GM21447 (cell line): Measurements from ENCODE around the gene CFAP45.

Source experiments
- ATAC-seq: cut with Tn5 transposase; IDR thresholded peaks from one replicate; pipeline ENCODE4 v1.9.1; 2021; ENCODE audit not compliant: unreplicated experiment

The CFAP45 gene

DNA sequence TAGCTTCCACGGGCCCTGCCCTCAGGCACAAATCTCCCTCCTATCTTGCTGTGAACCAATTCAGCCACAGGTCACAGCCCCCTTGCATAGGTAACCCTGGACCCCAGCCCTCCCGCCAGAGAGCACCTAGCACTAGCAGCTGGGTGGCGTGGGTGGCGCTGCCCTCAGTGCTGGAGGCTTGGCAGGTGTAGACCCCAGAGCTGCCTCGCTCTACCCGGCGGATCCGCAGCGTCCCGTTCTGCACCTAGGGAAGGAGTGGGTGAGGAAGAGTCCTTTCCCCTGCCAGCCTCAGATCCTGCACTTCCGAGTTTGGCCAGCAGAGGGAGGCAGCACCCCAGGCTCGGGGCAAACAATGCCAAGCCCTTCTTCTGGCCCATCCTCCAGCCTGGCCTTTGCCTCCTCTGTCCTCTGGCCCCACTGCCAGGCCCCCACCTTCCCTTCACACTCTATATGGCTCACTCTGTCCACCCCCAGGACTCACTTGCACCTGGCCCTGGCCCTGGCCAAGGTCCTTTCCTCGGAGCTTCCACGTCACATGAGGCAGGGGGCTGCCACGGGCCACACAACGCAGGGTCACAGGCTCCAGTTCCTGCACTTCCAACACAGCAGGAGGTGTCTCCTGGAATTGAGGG lies 36.4 kb upstream of the CFAP45 start:
- no peak for ATAC-seq

DNA sequence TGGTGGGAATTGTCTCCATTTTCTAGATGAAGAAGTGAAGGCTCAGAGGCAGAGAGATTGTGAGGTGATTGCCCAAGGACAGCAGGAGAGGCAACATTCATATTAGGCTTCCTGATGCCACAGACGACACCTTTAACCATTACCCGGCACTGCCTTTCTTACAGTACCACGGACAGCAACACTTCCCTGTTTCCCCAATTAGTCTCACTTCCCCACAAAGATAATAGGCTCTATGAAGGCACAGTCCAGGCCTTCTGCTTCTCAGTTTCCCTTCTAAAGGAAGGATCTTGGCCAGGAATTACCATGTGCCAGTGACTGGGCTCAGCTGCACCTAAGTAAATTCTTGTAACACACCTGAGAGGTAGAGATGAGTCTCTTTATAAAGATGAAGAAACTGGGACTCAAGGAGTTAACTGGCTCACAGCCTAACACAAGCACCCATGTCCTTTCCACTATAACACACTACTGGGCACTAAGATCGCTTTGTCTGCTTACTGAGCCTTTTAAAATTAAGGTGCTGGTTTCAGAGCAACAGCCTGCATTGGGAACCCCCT lies 35.8 kb upstream of the CFAP45 start:
- ATAC-seq = no peak

GRCh38 chr1:159935305-159935704 lies 35.3 kb upstream of the CFAP45 start:
- ATAC-seq = no peak

DNA sequence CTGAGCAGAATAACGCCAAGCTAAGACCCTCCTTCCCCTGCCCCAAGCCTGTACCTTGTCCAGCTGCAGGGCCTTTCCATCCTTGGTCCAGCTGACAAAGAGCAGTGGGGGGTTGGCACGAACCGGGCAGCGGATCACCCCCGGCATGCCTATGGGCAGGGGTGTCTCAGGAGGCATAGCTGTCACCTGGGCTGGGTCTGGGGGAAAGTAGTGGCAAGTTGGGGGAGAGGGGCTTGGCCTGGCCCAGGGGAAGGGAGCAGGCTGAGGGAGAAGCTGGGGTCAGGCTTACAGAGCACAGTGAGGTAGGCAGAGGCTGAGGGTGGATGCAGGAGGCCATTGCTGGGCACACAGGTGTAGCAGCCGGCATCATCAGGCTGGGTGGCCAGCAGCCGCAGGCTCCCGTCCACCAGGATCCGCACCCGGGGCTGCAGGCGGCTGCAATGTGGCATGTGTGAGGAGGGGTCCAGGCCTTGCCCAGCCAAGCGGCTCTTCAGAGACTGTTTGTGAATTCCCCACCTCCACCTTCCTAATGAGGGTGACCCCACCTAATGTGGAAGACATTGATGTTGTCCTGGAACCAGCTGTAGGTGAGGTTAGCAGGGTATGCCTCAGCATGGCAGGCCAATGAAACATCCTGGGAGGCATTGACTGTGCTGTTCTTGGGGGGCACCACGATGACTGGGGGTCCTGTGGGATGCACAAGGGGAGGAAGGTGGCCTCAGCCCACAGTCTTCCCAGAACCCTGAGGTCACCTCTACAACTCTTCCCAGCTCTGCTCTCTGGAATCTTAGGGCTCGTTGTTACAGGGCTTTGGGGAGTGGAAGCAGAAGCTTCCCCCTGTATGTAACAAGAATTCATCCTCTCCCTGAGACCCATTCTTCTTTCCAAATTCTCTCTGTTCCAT lies 34.4 kb upstream of the CFAP45 start:
- ATAC-seq = no peak

GRCh38 chr1:159933347-159933746 lies 33.4 kb upstream of the CFAP45 start:
- ATAC-seq = no peak

DNA sequence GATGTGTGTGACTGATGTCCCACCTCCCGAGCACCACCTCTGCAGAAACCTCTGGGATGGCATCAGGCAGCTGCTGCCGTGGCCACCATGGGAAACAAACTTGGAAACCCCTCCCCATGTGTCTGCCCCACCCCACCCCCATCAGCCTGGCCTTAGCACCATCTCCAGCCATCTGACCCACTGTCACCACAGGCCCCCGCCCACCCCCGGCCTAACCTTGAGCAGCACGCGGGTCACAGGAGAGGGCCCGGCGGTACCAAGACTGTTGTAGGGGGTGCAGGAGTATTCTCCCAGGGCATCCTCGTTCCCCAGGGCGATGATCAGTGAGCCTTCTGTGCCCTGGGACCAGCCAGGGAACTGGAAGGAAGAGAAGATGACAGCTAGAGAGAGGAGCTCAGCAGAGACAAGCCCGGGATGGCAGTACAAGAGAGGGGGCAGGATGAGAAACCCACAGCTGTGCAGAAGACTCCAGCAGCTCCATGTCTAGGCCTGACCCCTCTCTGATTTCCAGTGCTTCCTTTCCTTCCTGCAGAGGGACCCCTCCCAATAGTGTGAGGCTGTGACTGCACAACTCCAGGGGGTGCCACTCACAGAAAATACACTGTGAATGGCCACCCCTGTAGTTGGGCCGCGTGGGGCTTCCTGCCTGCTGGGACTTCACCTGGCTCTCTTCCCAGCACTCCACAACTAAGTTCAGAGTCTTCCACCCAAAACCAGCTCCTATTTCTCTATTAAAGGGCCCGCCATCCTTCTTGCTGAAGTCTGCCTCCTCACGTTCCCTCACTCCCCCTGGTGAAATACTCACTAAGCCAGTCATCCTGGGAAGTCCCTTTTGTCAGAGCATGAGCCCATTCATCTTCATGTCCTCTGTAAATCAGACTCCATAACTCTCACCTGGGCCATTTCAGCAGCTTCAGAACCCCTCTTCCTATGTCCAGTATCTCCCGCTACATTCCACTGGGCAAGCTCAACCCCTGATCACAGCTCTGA lies 32.6 kb upstream of the CFAP45 start:
- ATAC-seq = no peak

DNA sequence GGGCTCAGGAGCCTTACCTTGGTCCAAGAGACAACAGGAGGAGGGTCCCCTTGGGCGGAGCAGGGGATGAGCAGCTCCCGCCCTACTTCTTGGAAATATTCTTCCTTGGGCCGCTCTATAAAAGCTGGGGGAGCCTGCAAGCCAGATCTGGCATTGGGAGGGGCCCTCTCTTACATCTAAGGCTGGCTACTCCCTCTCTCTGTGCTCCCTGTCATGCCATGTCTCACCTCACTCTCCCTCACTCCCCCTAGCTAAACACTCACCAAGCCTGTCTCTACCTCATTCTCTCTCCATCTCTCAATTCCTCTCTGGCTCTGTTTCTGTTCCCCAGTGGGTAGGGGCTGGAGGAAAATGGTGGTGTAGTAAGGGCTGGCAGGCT lies 31.8 kb upstream of the CFAP45 start:
- ATAC-seq = no peak

- ATAC-seq = no peak
These were observed 31.3 kb upstream of the CFAP45 start for GRCh38 chr1:159931101-159931794.

DNA sequence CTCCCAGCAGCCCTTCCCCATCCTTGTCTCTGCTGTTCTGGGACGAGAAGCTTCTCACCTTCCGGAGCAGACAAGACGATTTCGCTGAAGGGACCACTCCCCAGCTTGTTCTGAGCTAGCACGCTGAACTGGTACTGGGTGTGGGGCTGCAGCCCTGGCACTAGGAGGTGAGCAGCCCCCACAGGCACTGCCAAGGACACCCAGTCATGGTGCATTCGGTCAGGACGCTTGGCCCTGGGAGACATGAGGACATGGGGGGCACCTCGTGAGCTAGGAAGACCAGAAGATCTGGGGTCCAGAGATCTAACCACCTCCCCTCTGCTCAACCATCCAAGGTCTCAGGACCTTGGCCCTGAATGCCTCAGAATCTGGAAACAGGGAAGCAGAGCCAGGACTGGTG lies 30.7 kb upstream of the CFAP45 start:
- no peak for ATAC-seq

DNA sequence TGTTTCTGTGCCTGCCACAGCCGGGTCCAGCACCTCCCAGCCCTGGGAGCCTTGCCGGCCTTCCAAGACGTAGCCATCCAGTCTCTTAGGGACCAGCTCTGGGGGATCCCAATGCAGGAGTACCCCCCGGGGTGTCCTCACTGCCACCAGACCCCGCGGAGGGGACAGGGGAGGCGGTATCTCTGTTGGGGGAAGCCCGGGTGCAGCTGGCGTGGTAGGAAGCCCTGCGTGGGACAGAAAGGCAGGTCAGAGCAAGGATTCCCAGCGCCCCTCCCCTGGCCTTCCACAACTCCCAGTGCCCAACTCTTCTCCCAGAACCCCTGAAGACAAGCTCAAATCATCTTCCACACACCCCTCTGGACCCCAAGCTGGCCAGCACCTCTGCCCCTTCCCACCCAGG lies 30.3 kb upstream of the CFAP45 start:
- no peak for ATAC-seq

- ATAC-seq = no peak
These were observed 29.4 kb upstream of the CFAP45 start for GRCh38 chr1:159929155-159930051.

DNA sequence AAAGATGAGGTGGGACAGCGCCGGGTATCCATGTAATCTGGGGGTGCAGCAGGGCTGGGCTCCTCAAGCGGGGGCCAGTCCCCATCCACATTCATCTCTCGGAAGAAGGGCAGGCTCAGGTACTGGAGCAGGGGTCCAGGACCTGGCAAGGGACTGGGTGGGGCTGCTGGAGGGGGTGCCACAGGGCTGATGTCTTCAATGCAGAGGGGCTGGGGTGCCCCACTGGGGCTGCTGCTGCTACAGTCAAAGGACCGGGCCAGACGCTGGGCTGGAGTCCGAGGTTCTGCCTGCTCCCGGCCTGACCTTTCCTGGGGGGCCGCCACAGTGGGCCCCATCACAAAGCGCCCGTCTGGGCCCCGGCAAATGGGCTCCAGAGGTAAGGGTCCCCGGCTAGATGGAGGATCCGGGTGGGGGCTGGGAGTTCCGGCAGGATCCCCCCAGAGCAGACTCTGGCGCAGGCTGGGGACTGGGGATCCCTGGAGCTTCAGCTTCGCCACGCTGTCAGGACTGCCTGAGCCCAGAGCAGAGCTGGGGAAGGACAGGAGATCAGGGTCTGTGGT lies 28.6 kb upstream of the CFAP45 start:
- no peak for ATAC-seq

GRCh38 chr1:159927849-159928431 lies 28.0 kb upstream of the CFAP45 start:
- ATAC-seq = no peak

DNA sequence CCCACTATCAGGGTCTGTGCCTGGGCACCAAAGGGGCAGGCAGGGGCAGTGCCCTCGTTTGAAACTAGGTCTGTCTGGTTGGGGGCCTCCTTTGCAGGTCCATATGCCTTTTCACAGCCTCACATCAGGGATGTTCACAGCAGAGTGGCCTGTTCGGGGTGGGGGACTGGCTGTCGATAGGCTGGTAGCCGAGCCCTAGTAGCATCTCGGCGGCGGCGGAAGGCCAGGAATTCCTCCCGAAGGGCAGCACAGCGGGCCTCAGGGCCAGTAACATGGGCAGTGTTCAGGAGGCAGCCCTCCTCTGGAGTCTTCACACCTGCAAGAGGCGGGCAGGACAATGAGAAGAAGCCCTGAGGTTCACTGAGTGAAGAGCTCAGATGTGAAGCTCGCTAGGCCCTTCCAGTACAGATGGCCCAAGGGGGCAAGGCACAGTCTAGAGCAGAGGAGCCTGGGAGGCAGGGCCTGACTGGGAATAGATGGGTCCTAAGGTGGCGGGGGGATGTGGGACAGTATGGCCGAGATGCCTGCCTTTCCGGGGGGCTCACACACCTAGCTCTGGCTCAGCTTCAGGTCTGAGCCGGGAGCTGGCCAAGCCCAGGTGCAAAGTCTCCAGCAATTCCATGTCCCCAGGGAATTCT lies 27.4 kb upstream of the CFAP45 start:
- ATAC-seq = no peak

- peak; percentile 2 for ATAC-seq
These were observed 25.7 kb upstream of the CFAP45 start for GRCh38 chr1:159925719-159926078.

DNA sequence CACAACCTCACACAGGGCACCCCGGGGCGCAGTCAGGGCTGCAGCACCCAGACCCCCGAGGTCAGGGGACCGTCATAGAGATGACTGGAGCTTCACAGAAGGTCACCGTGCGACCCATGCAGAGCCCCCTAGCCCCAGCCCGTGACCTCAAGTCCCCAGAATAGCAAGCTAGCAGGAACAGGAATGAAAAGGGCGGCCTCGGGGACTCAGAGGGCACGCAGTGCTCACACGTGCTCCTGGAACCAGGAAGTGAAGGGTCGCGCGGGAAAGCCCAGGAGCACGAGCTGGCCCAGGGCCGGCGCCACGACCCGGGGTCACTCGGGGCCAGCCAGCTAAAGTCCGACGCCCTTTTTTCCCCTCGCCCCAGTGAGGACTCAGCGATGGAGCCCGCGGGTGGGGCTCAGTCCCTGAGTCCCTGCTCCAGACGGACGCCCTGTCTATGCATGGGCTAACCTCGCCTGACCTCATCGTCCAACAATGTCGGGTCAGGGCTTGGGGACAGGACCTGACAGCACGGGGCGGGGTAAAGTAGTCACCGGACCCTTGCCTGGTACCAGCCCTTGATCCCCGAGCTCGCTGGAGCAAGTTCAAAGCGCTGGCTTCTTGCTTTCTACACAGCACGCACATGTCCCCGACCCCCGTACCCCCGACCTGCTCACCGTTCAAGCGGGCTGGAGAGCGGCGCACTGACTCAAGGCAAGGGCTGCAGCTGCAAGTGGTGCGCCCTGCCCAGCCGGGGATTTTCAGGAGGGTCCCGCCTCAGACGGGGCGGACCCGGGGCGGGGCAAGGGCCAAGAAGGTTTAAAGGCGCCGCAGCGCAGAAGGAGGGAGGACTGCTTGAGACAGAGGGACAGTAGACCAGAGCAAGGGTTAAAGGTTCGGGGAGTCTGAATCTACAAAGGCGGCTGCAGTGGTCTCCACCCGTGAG lies 25.1 kb upstream of the CFAP45 start, which contains the start of gene TAGLN2:
Gene TAGLN2, minus strand, starts transcription at position 717 of the 928 bp plus-strand sequence. CDS start 4,998 bp downstream, outside the sequence.
- peak; percentile 45 for ATAC-seq
